Measurements from ENCODE around the gene MOG. TPM values are rescaled to one million over a fixed set of nuclear protein-coding genes. Genes with fewer than 3 reads are reported as not detected.

The MOG gene
- total RNA-seq, 1 experiment from 2014 or later, result not detected

DNA sequence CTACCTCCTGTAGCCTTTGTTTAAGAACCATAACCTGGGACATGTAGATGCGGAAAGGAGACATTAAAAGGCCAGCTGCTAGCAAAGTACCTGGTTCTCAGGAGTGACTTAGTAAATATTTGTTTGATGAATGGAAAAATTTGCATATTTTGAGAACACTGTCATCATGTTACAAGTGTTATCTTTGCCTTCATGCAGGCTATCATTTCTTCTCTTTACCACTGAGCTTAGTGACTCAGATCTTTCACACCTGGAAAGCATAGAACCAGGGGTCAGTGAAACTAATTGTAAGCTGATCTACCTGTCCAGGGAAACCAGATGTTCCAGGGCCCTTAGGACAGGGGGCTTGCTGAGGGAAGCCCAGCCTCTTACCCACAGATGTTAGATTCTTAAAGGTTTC lies 18.7 kb downstream of the MOG start:
- no peak for DNase-seq (ENCODE audit: low spot score)

DNA sequence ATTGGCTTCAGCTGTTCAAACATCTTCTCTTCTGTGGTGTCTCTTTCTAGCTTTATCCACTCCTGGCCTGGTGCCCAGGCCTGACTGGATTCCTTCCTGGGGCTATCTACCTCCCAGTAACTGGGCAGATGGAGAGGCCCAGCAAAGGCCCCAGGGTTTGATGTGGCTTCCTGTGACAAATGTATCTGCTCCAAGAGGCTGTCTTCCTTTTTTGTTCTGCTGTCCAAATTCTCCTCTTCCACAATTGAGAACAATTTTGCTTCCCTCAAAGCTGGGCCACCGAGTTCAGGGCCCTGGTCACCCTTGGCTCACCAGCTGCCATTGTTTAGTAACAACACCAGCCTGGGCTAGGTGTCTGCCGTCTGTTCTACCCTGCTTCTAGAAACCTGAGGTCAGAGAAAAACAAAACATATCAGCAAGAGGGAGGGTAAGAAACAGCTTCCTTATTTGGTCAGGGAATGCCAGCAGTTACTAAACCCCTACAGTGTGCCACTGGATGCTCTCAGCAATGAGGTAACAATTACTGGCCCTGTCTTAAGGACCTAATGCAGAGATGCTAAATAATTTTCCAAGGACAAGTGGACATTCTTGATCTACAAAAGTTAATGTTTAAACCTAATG lies 20.2 kb downstream of the MOG start:
- peak; percentile 9 for DNase-seq (ENCODE audit: low spot score)

DNA sequence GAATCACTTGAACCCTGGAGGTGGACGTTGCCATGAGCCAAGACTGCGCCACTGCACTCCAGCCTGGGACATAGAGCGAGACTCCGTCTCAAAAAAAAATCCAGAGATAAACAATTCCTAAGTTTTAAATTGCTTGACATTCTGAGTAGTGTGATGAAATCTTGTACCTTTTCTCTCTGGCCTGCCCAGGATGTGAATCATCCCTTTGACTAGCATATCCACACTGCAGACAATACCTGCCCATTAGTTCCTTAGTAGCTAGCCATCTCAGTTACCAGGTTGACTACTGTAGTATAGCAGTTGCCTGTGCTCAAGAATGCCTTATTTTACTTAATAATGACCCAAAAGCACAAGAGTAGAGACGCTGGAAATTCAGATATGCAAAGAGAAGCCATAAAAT lies 21.2 kb downstream of the MOG start:
- DNase-seq (ENCODE audit: low spot score), result no peak

DNA sequence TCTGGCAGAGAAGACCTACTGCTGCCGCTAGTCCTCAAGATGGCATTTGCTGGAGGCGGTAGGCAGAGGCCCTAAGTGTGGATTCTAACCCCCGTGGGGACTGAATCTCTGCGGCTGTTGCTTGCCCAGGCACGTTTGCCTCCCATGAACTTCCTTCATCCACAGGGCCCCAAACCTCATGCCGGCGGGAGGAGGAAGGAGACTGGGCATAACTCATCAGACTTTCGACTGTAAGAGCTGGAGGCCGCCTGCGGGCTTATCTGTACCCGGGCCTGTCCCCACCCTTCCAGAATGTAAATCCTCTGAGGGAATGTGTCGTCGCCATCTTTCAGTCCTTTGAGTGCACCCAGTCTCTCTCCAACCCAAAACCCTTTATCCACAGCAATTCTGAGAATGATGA lies 23.1 kb downstream of the MOG start:
- no peak for DNase-seq (ENCODE audit: low spot score)

DNA sequence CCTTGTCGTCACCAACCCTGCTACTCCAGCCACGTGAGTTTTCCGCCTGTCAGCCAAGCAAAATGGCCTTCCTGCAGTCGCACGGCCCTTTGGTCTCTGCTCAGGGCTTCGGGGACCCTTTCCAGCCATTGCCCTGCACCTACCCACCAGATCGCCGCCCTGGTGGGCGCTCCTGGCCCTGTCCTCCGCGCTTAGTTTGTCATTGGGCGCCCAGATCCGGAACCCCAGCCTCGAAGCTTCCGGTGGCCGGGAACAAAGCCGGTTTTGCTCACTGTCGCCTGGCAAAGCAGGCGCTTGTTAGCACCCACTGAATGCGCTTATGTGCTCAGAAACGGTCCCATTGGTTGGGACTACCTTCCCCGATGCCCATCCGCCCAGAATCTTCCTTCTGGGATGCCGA lies 23.5 kb downstream of the MOG start:
- DNase-seq (ENCODE audit: low spot score), result no peak

DNA sequence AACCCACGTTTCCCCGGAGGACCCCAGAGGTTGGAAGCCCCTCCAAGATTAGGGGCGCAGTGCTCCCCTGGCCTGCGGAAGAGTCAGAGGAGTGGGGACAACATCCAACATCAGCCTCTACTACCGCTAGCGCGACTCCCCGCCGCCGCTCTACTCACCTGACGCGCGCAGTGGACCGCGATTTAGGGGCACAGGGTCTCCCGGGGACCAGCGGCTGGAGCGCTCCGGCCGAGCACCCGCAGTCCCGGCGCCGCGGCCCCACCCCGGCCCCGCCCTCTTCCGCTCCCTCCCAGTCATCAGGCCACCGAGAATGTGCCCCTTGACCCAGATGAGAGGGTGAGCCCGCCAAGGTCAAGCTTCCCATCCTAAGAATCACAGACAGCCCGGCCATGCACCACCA lies 24.0 kb downstream of the MOG start, which contains the start of gene ZFP57:
Gene ZFP57 (minus strand): TSS at position 249 of the 400 bp plus-strand sequence. CDS start 4,149 bp downstream, outside the sequence.
- DNase-seq (ENCODE audit: low spot score), result no peak

DNA sequence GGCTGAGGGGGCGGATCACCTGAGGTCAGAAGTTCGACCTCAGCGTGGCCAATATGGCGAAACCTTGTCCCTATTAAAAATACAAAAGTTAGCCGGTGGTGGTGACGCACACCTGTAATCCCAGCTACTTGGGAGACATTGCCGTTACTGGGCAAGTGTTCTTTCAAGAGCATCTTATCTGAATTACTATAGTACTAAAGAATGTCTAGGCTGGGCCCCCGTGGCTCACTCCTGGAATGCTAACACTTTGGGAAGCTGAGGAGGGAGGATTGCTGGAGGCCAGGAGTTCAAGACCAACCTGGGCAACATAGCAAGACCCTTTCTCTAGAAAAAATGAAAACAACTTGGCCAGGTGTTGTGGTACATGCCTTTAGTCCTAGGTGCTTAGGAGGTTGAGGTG lies 24.9 kb downstream of the MOG start:
- DNase-seq (ENCODE audit: low spot score), result no peak

DNA sequence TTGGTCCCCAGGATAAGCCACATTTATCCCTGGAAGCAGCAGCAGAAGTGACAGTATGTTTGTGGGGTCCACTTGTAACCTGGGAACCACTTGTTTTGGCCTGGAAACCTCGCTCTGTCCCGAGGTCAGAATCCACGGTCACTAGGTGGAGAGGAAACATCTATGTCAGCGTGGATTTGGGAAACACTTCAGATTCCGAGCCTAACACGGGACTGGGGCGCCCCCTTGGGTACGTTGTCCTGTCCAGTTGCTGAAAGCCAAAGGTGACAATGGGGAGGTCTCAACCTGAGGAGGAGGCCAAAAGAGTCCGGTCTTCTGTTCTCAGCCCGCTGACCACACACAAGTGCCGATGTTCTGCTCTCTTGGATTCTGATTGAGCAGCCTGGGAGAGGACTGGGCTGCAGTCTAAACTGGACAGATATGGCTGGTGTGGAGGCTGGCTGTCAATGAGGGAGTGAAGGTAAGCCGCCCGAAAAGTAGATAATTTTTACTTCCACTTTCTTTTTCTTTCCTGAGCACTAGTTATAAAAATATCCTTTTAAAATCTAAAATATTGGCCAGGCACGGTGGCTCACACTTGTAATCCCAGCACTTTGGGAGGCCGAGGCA lies 28.9 kb downstream of the MOG start:
- DNase-seq (ENCODE audit: low spot score), result no peak

DNA sequence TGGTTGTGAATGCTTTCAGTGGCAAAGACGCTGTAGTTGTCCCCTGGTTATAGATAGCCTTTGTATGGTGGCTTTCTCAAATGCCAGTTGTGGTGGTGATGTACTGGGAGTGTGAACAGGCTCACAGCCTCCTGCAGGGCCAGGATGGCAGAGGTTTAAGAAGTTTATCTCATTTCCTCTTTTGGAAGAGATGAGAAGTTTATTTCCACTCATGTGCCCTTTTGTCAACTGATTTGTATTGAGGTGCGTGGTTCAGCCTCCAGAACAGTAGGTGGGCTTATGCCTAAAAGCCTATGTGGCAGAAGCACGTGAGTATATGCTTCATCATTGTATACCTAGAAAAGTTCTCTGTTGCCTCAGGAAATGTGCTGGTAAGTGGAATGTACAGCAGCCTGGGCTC lies 37.7 kb downstream of the MOG start:
- no peak for DNase-seq (ENCODE audit: low spot score)

DNA sequence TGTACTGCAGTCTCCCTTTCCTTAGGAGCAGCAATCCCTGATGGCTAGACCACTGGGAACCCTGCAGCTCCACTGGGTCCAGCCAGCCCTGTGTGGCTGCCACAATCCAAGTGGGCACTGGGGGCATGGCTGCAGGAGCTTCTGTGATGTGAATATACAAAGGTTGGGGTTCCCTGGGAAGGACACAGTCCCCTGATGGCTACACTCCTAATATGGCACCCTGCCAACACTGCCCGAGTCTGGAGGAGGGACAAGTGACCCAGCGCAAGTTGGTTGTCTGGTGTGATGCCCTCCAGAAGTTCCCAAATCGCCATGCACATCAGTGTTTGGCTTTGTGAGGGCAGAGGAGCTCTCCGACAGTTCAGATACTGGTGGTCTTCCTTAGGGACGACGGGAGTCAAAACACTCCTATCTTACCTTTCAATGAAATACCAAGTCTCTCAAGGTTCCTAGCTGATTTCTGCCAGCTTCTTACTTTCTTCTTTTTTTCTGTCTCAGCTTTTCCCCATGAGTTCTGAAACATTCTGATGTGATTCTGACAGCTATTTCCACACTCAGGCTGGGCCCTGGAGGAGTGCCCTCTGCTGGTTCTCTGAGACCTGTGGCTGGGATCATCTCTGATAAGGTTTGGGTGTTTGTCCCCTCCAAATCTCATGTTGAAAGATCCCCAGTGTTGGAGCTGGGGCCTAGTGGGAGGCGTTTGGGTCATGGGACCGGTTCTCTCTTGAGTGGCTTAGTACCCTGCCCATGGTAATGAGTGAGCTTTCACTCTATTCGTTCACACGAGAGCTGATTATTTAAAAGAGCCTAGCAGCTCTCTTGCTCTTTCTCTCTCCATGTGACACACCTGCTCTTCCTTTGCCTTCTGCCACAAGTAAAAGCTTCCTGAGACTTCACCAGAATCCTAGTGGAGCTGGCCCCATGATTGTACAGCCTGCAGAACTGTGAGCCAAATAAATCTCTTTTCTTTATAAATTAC lies 39.5 kb downstream of the MOG start:
- peak; percentile 33 for DNase-seq (ENCODE audit: low spot score)

DNA sequence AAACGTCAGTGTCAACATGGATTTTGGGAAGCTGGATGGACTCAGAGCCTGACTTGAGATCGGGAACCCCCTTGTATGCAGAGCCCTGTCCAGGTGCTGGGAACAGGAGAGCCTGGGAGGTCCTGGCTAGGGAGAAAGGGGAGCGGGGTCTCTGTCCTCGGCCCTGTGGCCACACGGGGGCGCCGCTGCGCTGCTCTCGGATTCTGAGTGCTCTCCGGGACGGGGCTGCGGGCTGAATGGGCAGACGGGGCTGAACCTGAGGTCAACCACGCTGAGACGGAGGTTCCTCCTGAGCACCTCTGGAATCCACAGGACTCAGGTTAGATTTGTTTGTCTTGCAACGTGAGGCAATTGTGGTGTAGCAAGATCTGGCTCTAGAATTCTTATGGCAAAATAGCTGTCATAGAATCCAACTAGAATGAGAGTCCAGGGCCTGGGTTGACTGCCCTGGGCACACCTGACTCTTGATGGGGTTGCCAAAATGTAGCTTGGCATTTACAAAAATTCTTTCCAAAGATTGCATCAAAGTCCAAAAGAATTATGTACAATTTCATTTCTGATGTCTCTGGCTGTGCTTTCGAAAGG lies 45.7 kb downstream of the MOG start:
- peak; percentile 43 for DNase-seq (ENCODE audit: low spot score)

DNA sequence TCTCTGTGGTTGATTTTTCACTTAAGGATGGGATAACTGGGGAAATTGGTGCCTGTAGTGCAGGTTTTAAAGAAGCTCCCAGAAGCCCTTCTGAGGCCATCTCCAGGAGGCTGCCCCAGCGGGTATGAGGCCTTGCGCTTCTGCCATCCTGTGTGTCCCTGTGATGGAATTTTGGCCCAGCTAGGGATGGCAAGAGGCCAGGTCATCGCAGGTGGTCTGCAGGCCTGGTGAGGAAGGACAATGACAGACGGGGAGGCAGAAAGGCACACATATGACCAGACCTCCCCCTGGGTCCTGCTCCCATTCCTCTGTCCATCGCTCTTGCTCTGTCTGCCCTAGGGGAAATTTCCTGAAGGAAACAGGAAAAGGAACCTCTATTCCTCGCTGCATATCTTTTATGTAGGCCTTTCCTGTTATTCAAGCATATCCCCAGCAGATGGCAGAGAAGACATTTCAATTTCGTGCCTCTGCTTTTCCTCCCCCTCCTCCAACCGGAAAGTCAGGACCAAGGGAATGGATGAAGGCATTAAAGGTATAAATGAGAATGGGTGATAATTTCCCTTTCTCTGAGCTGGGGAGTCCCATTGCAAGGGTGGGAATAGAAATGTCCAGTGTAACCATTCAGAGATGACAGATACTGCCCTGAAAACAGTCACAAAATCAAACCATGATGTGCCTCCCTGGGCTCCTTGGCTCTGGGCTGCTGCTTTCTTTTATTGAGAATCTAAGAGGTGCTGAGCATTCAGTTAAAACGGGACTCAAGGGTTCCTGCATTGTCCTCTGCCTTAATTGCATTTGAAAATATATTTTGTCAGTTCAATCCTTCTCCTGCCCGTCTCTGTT lies 48.7 kb downstream of the MOG start:
- DNase-seq (ENCODE audit: low spot score), result peak; percentile 77

DNA sequence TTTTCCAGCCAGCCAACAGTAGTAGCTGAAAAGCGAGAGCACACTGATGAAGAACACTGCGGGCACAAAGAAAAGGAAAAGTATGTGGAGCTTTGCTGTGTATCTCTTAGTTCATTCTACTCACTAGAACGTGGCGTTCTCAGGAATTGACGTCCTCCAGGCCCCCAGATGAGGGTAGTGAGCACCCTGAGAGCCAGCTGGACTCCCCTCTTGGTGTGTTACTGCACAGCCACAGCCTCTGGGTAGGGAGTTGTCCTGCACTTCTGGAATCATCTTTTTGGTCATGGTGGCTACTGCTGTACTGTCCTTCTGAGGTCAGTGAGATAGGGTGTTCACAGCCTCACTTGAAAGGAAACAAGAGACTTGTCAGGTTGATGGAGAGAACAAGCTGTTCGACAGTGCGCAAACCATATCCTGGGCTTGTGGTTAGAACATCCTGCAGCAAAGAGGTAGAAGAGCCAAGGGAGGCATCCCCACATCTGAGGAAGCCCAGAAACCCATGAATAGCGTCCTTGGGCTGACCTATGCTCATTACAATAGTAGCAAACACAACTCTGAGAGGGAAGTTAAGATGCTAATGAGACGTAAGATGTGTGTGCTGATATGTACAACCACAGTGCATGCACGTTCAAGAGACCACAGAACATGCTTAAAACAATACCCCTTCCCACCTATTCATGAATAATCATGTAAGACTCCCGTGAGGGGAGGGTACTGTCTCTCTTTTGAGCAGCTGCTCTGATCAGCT lies 51.7 kb downstream of the MOG start:
- DNase-seq (ENCODE audit: low spot score), result no peak

DNA sequence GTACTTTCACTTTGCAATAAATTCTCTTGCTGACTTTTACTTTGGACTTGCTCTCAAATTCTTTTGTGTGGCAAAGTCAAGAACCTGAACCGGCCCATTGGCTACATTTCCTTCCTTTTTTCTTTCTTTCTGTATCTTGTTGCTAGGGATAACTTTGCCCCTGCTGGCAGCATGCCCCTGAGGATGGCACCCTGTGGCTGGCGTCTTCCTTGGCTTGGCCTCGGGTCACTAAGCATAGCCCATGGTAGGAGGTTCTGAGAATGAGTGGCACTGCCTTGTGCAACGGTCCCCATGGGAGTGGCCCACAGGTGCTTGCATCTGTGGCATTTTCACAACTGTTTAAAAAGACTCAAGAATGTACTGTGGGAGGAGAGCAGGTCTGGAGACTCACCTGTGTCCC lies 52.3 kb downstream of the MOG start:
- no peak for DNase-seq (ENCODE audit: low spot score)

DNA sequence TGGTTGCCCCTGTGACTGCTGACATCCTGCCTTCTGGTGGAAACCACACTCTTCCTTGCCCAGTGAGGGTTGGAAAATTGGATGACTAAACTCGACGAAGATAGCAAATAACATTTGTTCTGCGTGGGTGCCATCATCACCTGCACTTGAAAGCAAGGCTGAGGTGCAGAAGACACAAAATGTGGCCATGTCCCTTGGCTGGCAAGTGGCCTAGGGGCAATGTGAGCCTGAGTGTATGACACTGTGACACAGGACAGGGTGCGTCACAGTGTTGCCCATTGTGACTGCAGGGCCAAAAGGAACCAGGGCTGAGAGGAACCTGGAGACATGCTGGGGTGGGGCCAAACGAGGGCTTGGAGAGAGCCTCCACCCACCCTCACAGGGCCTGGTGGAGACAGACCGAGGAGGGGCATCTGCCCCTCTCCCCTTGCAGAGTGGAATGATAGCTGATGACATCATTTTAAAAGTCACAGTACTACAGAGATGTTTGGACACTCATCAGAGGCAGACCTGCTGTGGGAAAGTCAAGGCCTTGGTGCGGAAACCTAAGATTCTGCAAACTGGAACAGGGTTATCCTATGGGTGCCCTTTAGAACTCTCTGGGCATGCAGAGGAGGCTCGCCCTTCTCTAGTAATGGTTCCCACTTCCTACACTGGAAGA lies 53.5 kb downstream of the MOG start:
- DNase-seq (ENCODE audit: low spot score), result no peak

DNA sequence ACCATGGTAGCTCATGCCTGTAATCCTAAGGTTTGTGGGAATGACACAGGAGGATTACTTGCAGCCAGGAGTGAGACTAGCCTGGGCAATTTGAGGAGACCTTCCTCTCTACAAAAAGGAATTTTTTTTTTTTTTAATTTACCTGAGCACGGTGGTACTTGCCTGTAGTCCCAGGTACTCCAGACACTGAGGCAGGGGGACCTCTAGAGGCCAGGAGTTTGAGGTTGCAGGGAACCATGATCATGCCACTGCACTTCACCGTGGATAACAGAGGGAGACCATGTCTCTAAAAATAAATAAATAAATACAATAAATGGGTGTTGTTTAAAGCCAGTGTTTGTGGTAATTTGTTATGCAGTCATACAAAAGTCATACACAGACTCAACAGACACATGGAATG lies 64.0 kb downstream of the MOG start:
- DNase-seq (ENCODE audit: low spot score), result peak; percentile 11
